Medulla oblongata (tissue), 1 donor: ENCODE data around the gene AGMO.

ENCODE experiments used
- DNase-seq: peaks from one replicate; pipeline ENCODE4 v3.0.0-alpha.2; 2015; ENCODE audit errors: extremely low spot score

Gene AGMO

GRCh38 chr7:15561835-15562234, at the start of gene AGMO:
Gene AGMO, minus strand, starts transcription at chr7:15562015.
- DNase-seq: peak; percentile 77

GRCh38 chr7:15610503-15610902, 48.7 kb upstream of the AGMO start:
- no peak for DNase-seq

- no peak for DNase-seq
Measured at GRCh38 chr7:15609287-15609686, 47.5 kb upstream of the AGMO start.

- DNase-seq: no peak
Measured at GRCh38 chr7:15607529-15608210, 45.9 kb upstream of the AGMO start.

- no peak for DNase-seq
Measured at GRCh38 chr7:15606561-15606960, 44.7 kb upstream of the AGMO start.

GRCh38 chr7:15604166-15604565, 42.4 kb upstream of the AGMO start:
- no peak for DNase-seq

- DNase-seq: no peak
Measured at GRCh38 chr7:15603124-15603523, 41.3 kb upstream of the AGMO start.

GRCh38 chr7:15602236-15602635, 40.4 kb upstream of the AGMO start:
- no peak for DNase-seq

GRCh38 chr7:15601175-15601574, 39.4 kb upstream of the AGMO start:
- DNase-seq: no peak

- no peak for DNase-seq
Measured at GRCh38 chr7:15600298-15600697, 38.5 kb upstream of the AGMO start.

GRCh38 chr7:15594461-15594860, 32.6 kb upstream of the AGMO start:
- no peak for DNase-seq

- no peak for DNase-seq
Measured at GRCh38 chr7:15593382-15593781, 31.6 kb upstream of the AGMO start.

- DNase-seq: no peak
Measured at GRCh38 chr7:15586266-15586665, 24.5 kb upstream of the AGMO start.

- no peak for DNase-seq
Measured at GRCh38 chr7:15584575-15584974, 22.8 kb upstream of the AGMO start.

GRCh38 chr7:15582773-15583172, 21.0 kb upstream of the AGMO start:
- no peak for DNase-seq

GRCh38 chr7:15581352-15581951, 19.6 kb upstream of the AGMO start:
- no peak for DNase-seq

GRCh38 chr7:15580604-15581351, 19.0 kb upstream of the AGMO start:
- DNase-seq: no peak

- DNase-seq: no peak
Measured at GRCh38 chr7:15577600-15577999, 15.8 kb upstream of the AGMO start.

GRCh38 chr7:15571301-15571878, 9.6 kb upstream of the AGMO start:
- no peak for DNase-seq

- DNase-seq: no peak
Measured at GRCh38 chr7:15567652-15568051, 5.8 kb upstream of the AGMO start.

- DNase-seq: no peak
Measured at GRCh38 chr7:15567036-15567435, 5.2 kb upstream of the AGMO start.

GRCh38 chr7:15566476-15566875, 4.7 kb upstream of the AGMO start:
- no peak for DNase-seq

- DNase-seq: no peak
Measured at GRCh38 chr7:15560968-15561367, 847 bp downstream of the AGMO start.
